Stimulated activated CD4-positive, alpha-beta T cell treated with anti-CD3 and anti-CD28 coated beads, TNF-alpha, amount 100 ng/mL, for 48 hours (primary cell): ENCODE data around the gene EVL.

Experiments used
- DNase-seq, 3 donors: peaks; one replicate each; pipeline ENCODE4 v3.0.0-alpha.2; 2020; ENCODE audit warnings: low read depth in 3 of 3

The EVL gene

GRCh38 chr14:100082723-100083122, 17.5 kb downstream of the EVL start:
- no peak for DNase-seq

GRCh38 chr14:100083706-100084105, 18.5 kb downstream of the EVL start:
- DNase-seq = no peak

GRCh38 chr14:100084591-100084990, 19.4 kb downstream of the EVL start:
- no peak for DNase-seq

GRCh38 chr14:100085462-100085861, 20.2 kb downstream of the EVL start:
- no peak for DNase-seq

- no peak for DNase-seq
These were observed 21.1 kb downstream of the EVL start for GRCh38 chr14:100086361-100086760.

- DNase-seq = no peak
These were observed 23.0 kb downstream of the EVL start for GRCh38 chr14:100088226-100088625.

- no peak for DNase-seq
These were observed 26.2 kb downstream of the EVL start for GRCh38 chr14:100091386-100091785.

- no peak for DNase-seq
These were observed 27.6 kb downstream of the EVL start for GRCh38 chr14:100092832-100093231.

- no peak for DNase-seq
These were observed 28.1 kb downstream of the EVL start for GRCh38 chr14:100093319-100093718.

- DNase-seq = no peak
These were observed 31.4 kb downstream of the EVL start for GRCh38 chr14:100096656-100097055.

- no peak for DNase-seq
These were observed 32.9 kb downstream of the EVL start for GRCh38 chr14:100098171-100098570.

- DNase-seq = no peak
These were observed 34.9 kb downstream of the EVL start for GRCh38 chr14:100100032-100100703.

- no peak for DNase-seq
These were observed 37.0 kb downstream of the EVL start for GRCh38 chr14:100102156-100102785.

- DNase-seq = no peak
These were observed 38.2 kb downstream of the EVL start for GRCh38 chr14:100103250-100104005.

- no peak for DNase-seq
These were observed 38.8 kb downstream of the EVL start for GRCh38 chr14:100104006-100104352.

- no peak for DNase-seq
These were observed 39.5 kb downstream of the EVL start for GRCh38 chr14:100104523-100105300.

- DNase-seq = no peak
These were observed 40.3 kb downstream of the EVL start for GRCh38 chr14:100105357-100106169.

GRCh38 chr14:100106250-100107112, 41.3 kb downstream of the EVL start:
- DNase-seq = peak in 1 of 3 donors; percentile 58

- DNase-seq = no peak
These were observed 42.0 kb downstream of the EVL start for GRCh38 chr14:100107236-100107635.

- DNase-seq = peak; percentile 80 to 85 (median 81)
These were observed 43.0 kb downstream of the EVL start for GRCh38 chr14:100108042-100108825.
